ENCODE data around the gene LYRM4. TPM values are rescaled to one million over a fixed set of nuclear protein-coding genes. Genes with fewer than 3 reads are reported as not detected.

LYRM4 gene
- polyA plus RNA-seq, 2 of the 4 experiments (the other 2 are of a cell fraction) = 25.6 to 43.3 TPM

DNA sequence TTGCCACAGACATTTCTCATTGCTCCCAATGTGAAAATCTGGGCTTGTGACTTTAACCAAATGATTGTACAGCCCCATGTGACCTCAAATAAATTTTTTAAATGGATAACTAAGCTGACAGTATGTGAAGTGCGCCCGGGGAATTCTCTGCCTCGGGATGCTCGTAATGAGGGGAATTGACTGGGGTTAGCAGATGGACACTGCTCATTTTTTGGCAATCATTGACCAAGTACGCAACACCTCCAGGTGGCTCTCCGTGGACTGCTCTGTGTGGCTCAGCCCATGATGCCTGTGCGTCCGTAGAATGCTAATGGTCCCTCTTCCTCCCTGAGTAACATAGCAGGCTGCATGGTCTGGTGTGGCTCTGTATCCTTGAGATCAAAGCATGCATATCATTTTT lies 42.9 kb upstream of the LYRM4 start (continued):
- TF ChIP-seq MAFK (IDR thresholded peaks at IDR 0.05; ENCODE audit: partially characterized antibody) (no peak), EHMT2 (IDR thresholded peaks at IDR 0.05; ENCODE audit: low read depth) (no peak), MAZ (IDR thresholded peaks at IDR 0.05; ENCODE audit: borderline replicate concordance, low read depth, low read length) (no peak)

DNA sequence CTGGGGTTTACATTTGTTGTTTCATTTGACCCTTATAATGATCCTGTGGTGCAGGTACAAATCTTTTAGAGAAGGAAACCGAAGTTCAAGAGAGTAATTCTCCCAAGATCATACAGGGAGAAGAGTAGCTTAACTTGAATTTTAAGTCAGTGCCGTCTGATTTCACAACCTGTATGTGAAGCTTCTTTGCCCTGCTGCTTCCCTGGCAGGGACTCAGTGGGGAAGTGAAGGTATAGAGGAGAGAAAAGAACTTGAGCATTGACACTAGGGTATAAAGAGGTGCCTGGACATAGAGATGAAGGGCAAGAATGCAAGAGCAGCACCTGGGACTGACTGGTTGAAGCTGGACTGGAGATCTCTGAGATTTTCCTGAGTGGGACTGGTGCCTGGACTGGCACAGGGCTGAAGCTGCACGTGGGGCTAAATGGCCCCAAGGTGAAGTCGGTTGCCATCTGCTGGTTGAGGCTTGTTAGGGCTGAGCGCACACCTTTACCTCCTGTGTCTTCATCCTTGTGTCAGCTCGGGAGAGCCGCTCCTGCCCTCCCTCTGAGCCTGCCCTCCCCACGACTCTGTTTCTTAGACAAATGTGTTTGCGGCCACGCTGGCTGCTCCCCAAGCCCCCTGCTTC lies 42.4 kb upstream of the LYRM4 start:
- WGBS (ENCODE audit: missing lambda C conversion rate) = 44% methylated on average over 9 of the region's 10 CpGs
- ChIA-PET POLR2A (no interaction called here), CTCF (interaction anchor here (1.9 to 3.5 kb wide), 2 partner anchors 156 to 159 kb away, joined by 7 to 10 read pairs; no protein-coding TSS in a partner anchor)
- Histone ChIP-seq H3K4me3 (no peak overlapping the region), H3K9me3 (no peaks in the 10 kb centered on the region), H3K4me1 (peaks cover 7% of the 10 kb centered on the region; the same call in 2 of the 3 replicates), H3K27ac (no peak overlapping the region), H3K4me2 (no peak overlapping the region)
- FAIRE-seq (no peak), ATAC-seq (peak; percentile 92 to 98), DNase-seq (ENCODE audit: low read depth in 1 of 2, low spot score in 1 of 2) (peak; percentile 33 to 52)
- no peak for TF ChIP-seq EHMT2 (IDR thresholded peaks at IDR 0.05; ENCODE audit: low read depth)
- no peak for TF ChIP-seq TP53 (CRISPR knock-in tag; IDR thresholded peaks at IDR 0.05)
- TF ChIP-seq BHLHE40 (IDR thresholded peaks at IDR 0.05; ENCODE audit: low read depth, low read length) = no peak
- TF ChIP-seq, protein P1, sequence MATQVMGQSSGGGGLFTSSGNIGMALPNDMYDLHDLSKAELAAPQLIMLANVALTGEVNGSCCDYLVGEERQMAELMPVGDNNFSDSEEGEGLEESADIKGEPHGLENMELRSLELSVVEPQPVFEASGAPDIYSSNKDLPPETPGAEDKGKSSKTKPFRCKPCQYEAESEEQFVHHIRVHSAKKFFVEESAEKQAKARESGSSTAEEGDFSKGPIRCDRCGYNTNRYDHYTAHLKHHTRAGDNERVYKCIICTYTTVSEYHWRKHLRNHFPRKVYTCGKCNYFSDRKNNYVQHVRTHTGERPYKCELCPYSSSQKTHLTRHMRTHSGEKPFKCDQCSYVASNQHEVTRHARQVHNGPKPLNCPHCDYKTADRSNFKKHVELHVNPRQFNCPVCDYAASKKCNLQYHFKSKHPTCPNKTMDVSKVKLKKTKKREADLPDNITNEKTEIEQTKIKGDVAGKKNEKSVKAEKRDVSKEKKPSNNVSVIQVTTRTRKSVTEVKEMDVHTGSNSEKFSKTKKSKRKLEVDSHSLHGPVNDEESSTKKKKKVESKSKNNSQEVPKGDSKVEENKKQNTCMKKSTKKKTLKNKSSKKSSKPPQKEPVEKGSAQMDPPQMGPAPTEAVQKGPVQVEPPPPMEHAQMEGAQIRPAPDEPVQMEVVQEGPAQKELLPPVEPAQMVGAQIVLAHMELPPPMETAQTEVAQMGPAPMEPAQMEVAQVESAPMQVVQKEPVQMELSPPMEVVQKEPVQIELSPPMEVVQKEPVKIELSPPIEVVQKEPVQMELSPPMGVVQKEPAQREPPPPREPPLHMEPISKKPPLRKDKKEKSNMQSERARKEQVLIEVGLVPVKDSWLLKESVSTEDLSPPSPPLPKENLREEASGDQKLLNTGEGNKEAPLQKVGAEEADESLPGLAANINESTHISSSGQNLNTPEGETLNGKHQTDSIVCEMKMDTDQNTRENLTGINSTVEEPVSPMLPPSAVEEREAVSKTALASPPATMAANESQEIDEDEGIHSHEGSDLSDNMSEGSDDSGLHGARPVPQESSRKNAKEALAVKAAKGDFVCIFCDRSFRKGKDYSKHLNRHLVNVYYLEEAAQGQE (IDR thresholded peaks at IDR 0.05) = no peak
- TF ChIP-seq ZFP36 (IDR thresholded peaks at IDR 0.05; ENCODE audit: borderline replicate concordance, partially characterized antibody) = no peak
- no peak for TF ChIP-seq FOSB (CRISPR knock-in tag; IDR thresholded peaks at IDR 0.05)
- no peak for TF ChIP-seq POLR2AphosphoS2 (conservative IDR thresholded peaks at IDR 0.05; ENCODE audit: low read length)
- TF ChIP-seq NR3C1 (IDR thresholded peaks at IDR 0.05) = no peak
- TF ChIP-seq, protein P2, sequence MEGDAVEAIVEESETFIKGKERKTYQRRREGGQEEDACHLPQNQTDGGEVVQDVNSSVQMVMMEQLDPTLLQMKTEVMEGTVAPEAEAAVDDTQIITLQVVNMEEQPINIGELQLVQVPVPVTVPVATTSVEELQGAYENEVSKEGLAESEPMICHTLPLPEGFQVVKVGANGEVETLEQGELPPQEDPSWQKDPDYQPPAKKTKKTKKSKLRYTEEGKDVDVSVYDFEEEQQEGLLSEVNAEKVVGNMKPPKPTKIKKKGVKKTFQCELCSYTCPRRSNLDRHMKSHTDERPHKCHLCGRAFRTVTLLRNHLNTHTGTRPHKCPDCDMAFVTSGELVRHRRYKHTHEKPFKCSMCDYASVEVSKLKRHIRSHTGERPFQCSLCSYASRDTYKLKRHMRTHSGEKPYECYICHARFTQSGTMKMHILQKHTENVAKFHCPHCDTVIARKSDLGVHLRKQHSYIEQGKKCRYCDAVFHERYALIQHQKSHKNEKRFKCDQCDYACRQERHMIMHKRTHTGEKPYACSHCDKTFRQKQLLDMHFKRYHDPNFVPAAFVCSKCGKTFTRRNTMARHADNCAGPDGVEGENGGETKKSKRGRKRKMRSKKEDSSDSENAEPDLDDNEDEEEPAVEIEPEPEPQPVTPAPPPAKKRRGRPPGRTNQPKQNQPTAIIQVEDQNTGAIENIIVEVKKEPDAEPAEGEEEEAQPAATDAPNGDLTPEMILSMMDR (IDR thresholded peaks at IDR 0.05) = peak; percentile 21; the same call in 1 of the 3 replicates
- no peak for TF ChIP-seq TFCP2L1 (CRISPR knock-in tag; IDR thresholded peaks at IDR 0.05)
- TF ChIP-seq GATA3 (IDR thresholded peaks at IDR 0.05; ENCODE audit: borderline replicate concordance) = no peak
- TF ChIP-seq HDAC2 (IDR thresholded peaks at IDR 0.05) = no peak
- TF ChIP-seq, protein P3, sequence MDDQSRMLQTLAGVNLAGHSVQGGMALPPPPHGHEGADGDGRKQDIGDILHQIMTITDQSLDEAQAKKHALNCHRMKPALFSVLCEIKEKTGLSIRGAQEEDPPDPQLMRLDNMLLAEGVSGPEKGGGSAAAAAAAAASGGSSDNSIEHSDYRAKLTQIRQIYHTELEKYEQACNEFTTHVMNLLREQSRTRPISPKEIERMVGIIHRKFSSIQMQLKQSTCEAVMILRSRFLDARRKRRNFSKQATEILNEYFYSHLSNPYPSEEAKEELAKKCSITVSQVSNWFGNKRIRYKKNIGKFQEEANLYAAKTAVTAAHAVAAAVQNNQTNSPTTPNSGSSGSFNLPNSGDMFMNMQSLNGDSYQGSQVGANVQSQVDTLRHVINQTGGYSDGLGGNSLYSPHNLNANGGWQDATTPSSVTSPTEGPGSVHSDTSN (IDR thresholded peaks at IDR 0.05) = no peak
- TF ChIP-seq SREBF2 (IDR thresholded peaks at IDR 0.05) = no peak
- TF ChIP-seq, protein P4, sequence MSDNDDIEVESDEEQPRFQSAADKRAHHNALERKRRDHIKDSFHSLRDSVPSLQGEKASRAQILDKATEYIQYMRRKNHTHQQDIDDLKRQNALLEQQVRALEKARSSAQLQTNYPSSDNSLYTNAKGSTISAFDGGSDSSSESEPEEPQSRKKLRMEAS (IDR thresholded peaks at IDR 0.05) = peak; percentile 36; the same call in 1 of the 2 replicates
- TF ChIP-seq PHF8 (IDR thresholded peaks at IDR 0.05; ENCODE audit: borderline replicate concordance, low read depth) = no peak
- TF ChIP-seq MAFK (IDR thresholded peaks at IDR 0.05; ENCODE audit: partially characterized antibody) = no peak
- TF ChIP-seq KDM5A (IDR thresholded peaks at IDR 0.05) = no peak
- TF ChIP-seq, protein P5, sequence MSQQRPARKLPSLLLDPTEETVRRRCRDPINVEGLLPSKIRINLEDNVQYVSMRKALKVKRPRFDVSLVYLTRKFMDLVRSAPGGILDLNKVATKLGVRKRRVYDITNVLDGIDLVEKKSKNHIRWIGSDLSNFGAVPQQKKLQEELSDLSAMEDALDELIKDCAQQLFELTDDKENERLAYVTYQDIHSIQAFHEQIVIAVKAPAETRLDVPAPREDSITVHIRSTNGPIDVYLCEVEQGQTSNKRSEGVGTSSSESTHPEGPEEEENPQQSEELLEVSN (IDR thresholded peaks at IDR 0.05; ENCODE audit: borderline replicate concordance, low read depth) = no peak
- no peak for TF ChIP-seq HOXA7 (CRISPR knock-in tag; IDR thresholded peaks at IDR 0.05)
- no peak for TF ChIP-seq JUNB (IDR thresholded peaks at IDR 0.05)
- no peak for TF ChIP-seq RNF2 (IDR thresholded peaks at IDR 0.05; ENCODE audit: borderline replicate concordance, low read depth)
- TF ChIP-seq SMC3 (IDR thresholded peaks at IDR 0.05) = peak; percentile 42
- no peak for TF ChIP-seq ZNF302 (CRISPR knock-in tag; IDR thresholded peaks at IDR 0.05)
- TF ChIP-seq POLR2A (IDR thresholded peaks at IDR 0.05; ENCODE audit: low read length) = no peak
- no peak for TF ChIP-seq NFE2L2 (conservative IDR thresholded peaks at IDR 0.05; ENCODE audit: low read length)
- TF ChIP-seq CEBPB (IDR thresholded peaks at IDR 0.05) = no peak
- TF ChIP-seq ZSCAN20 (CRISPR knock-in tag; IDR thresholded peaks at IDR 0.05) = no peak
- TF ChIP-seq CBX2 (IDR thresholded peaks at IDR 0.05; ENCODE audit: borderline replicate concordance, low read depth) = no peak
- no peak for TF ChIP-seq NPAS2 (CRISPR knock-in tag; IDR thresholded peaks at IDR 0.05; ENCODE audit: borderline replicate concordance)
- no peak for TF ChIP-seq HOXB5 (CRISPR knock-in tag; IDR thresholded peaks at IDR 0.05)
- TF ChIP-seq, protein P6, sequence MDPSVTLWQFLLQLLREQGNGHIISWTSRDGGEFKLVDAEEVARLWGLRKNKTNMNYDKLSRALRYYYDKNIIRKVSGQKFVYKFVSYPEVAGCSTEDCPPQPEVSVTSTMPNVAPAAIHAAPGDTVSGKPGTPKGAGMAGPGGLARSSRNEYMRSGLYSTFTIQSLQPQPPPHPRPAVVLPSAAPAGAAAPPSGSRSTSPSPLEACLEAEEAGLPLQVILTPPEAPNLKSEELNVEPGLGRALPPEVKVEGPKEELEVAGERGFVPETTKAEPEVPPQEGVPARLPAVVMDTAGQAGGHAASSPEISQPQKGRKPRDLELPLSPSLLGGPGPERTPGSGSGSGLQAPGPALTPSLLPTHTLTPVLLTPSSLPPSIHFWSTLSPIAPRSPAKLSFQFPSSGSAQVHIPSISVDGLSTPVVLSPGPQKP (IDR thresholded peaks at IDR 0.05; ENCODE audit: low read depth, low read length) = no peak

Measured in A549 (cell line).